ENCODE measurements around the gene SLC23A3.
"Not testable (repeated sequence)": the region's sequence is repeated elsewhere in the genome, so short reads cannot be mapped to it uniquely, and the experiment has no call there.

SLC23A3 gene

GRCh38 chr2:219206328-219207133, 36.7 kb upstream of the SLC23A3 start, which contains the start of gene ZFAND2B:
ZFAND2B (plus strand) TSS chr2:219206782; CDS start chr2:219206988, 206 bp downstream.
- no peak for TF ChIP-seq CTCF (IDR thresholded peaks at IDR 0.05; ENCODE audit: insufficient read depth, low read length, missing control alignments)
- CTCF ChIA-PET, result interaction anchor here (0.7 to 4.2 kb wide), 14 partner anchors 10 to 324 kb away, joined by 3 to 26 read pairs (median 4); partner anchors contain the start of genes ANKZF1, ATG9A and CNPPD1
- POLR2A ChIA-PET, result interaction anchor here (0.5 to 2.9 kb wide), 11 partner anchors 11 to 72 kb away, joined by 3 to 27 read pairs (median 4); partner anchors contain the start of genes ABCB6, ANKZF1, ATG9A and CNPPD1

GRCh38 chr2:219205981-219206327, 36.1 kb upstream of the SLC23A3 start:
- POLR2A ChIA-PET, result interaction anchor here (0.7 to 2.9 kb wide), 7 partner anchors 11 to 44 kb away, joined by 3 to 27 read pairs (median 6); partner anchors contain the start of genes ABCB6, ANKZF1, ATG9A and CNPPD1
- peak overlapping the region; percentile 79 for H3K4me3 ChIP-seq (ENCODE audit: low read depth, low read length)
- DNase-seq (ENCODE audit: low read depth, low spot score), result no peak
- no peak for TF ChIP-seq CTCF (IDR thresholded peaks at IDR 0.05; ENCODE audit: insufficient read depth, low read length, missing control alignments)
- CTCF ChIA-PET, result interaction anchor here (0.7 to 4.2 kb wide), 14 partner anchors 9 to 324 kb away, joined by 3 to 26 read pairs (median 4); partner anchors contain the start of genes ANKZF1, ATG9A and CNPPD1

More at GRCh38 chr2:219206328-219207133, 36.7 kb upstream of the SLC23A3 start, which contains the start of gene ZFAND2B:
- no peak for DNase-seq (ENCODE audit: low read depth, low spot score)
- peak within 1 kb of the TSS; percentile 86 for H3K4me3 ChIP-seq (ENCODE audit: low read depth, low read length)

- no peak for TF ChIP-seq CTCF (IDR thresholded peaks at IDR 0.05; ENCODE audit: insufficient read depth, low read length, missing control alignments)
- no peak for DNase-seq (ENCODE audit: low read depth, low spot score)
- ChIA-PET CTCF (interaction anchor here (1.5 to 2.3 kb wide), 4 partner anchors 9 to 325 kb away, joined by 4 to 11 read pairs (median 5); no protein-coding TSS in a partner anchor), POLR2A (interaction anchor here (2.0 kb wide), 1 partner anchor 29 kb away, joined by 10 read pairs; the partner anchor contains the start of gene CNPPD1)
- no peak overlapping the region for H3K4me3 ChIP-seq (ENCODE audit: low read depth, low read length)
Measured at GRCh38 chr2:219205165-219205538, 35.3 kb upstream of the SLC23A3 start.

GRCh38 chr2:219204425-219205164, 34.8 kb upstream of the SLC23A3 start:
- CTCF ChIA-PET, result interaction anchor here (0.6 to 2.5 kb wide), 5 partner anchors 29 to 133 kb away, joined by 3 to 13 read pairs (median 4); no protein-coding TSS in a partner anchor
- POLR2A ChIA-PET, result no interaction called here
- DNase-seq (ENCODE audit: low read depth, low spot score), result no peak
- no peak for TF ChIP-seq CTCF (IDR thresholded peaks at IDR 0.05; ENCODE audit: insufficient read depth, low read length, missing control alignments)
- no peak overlapping the region for H3K4me3 ChIP-seq (ENCODE audit: low read depth, low read length)

GRCh38 chr2:219201331-219201730, 31.5 kb upstream of the SLC23A3 start:
- not testable (repeated sequence) for DNase-seq (ENCODE audit: low read depth, low spot score); H3K4me3 ChIP-seq (ENCODE audit: low read depth, low read length)
- POLR2A ChIA-PET, result interaction anchor here (1.2 kb wide), 1 partner anchor 26 kb away, joined by 3 read pairs; no protein-coding TSS in a partner anchor
- CTCF ChIA-PET, result interaction anchor here (1.4 kb wide), 1 partner anchor 93 kb away, joined by 4 read pairs; no protein-coding TSS in a partner anchor

GRCh38 chr2:219200502-219201326, 30.9 kb upstream of the SLC23A3 start:
- CTCF ChIA-PET, result interaction anchor here (1.0 to 1.4 kb wide), 3 partner anchors 21 to 94 kb away, joined by 3 to 4 read pairs (median 3); no protein-coding TSS in a partner anchor
- not testable (repeated sequence) for H3K4me3 ChIP-seq (ENCODE audit: low read depth, low read length); DNase-seq (ENCODE audit: low read depth, low spot score)
- POLR2A ChIA-PET, result interaction anchor here (1.2 kb wide), 1 partner anchor 25 kb away, joined by 3 read pairs; no protein-coding TSS in a partner anchor

Measured in AG04449 (cell line).